Panc1 (cell line): Measurements from ENCODE around the gene PCLO. TPM values are rescaled to one million over a fixed set of nuclear protein-coding genes. Genes with fewer than 3 reads are reported as not detected.

ENCODE experiments used
- ATAC-seq: fragments of 200-7000 bp; cut with Tn5 transposase; 2 replicates; pipeline ENCODE4 v1.9.1; 2020; ENCODE audit warnings: mild to moderate bottlenecking, moderate library complexity
- BruUV-seq: library from RNA; stranded (reverse); fragments of 400-500 nt; replicated peaks from 2 replicates; lab custom pipeline; 2021; lab: Mats Ljungman, UMichigan
- CTCF ChIA-PET: fragments of 300-600 bp; sonication (Branson Sonifier 250); formaldehyde crosslinking; loops from one replicate; lab custom pipeline; 2022; ENCODE audit warnings: antibody characterized with exemption; lab: Charles Lee
- POLR2A ChIA-PET: fragments of 300-600 bp; sonication (Branson Sonifier 250); formaldehyde crosslinking; loops from one replicate; lab custom pipeline; 2022; ENCODE audit warnings: antibody characterized with exemption; lab: Charles Lee
- DNase-seq: peaks from one replicate; pipeline ENCODE4 v3.0.0-alpha.2; 2010; ENCODE audit warnings: low read depth, low spot score
- H3K27ac ChIP-seq: 2 replicates; pipeline ENCODE4 v1.5.1; 2011; ENCODE audit warnings: mild to moderate bottlenecking, low read length, inconsistent platforms
- H3K27me3 ChIP-seq: fragments of 200-500 bp; sonication (Bioruptor generic); 2 replicates; pipeline ENCODE4 v1.6.0; 2014; ENCODE audit warnings: low read length, inconsistent platforms; ENCODE audit not compliant: control insufficient read depth, insufficient read depth
- H3K36me3 ChIP-seq: fragments of 200-500 bp; sonication (Bioruptor generic); 2 replicates; pipeline ENCODE4 v1.5.1; 2014; ENCODE audit warnings: inconsistent platforms, mild to moderate bottlenecking, low read length, moderate library complexity; ENCODE audit not compliant: control insufficient read depth, insufficient read depth
- H3K4me1 ChIP-seq: 2 replicates; pipeline ENCODE4 v1.5.1; 2011; ENCODE audit warnings: inconsistent platforms, mild to moderate bottlenecking, low read length, moderate library complexity; ENCODE audit not compliant: control insufficient read depth, insufficient read depth
- H3K4me3 ChIP-seq, 2 experiments: 2 replicates each; pipeline ENCODE4 v1.5.1; 2011 to 2012; ENCODE audit warnings: low read depth in 2 of 2, low read length in 2 of 2, mild to moderate bottlenecking in 2 of 2, inconsistent platforms in 1 of 2, moderate library complexity in 1 of 2
- H3K9me3 ChIP-seq: fragments of 200-500 bp; sonication (Bioruptor generic); 2 replicates; pipeline ENCODE4 v1.5.1; 2014; ENCODE audit warnings: low read depth, mild to moderate bottlenecking, inconsistent platforms, low read length, moderate library complexity; ENCODE audit not compliant: control insufficient read depth, insufficient read depth
- POLR2AphosphoS5 ChIP-seq: IDR thresholded peaks from 2 replicates; pipeline ENCODE4 v1.6.1; 2012; ENCODE audit warnings: mild to moderate bottlenecking, low read depth, low read length, moderate library complexity
- SIN3A ChIP-seq: IDR thresholded peaks from 2 replicates; pipeline ENCODE4 v1.6.1; 2012; ENCODE audit warnings: low read depth, mild to moderate bottlenecking, low read length, moderate library complexity, borderline replicate concordance; ENCODE audit not compliant: insufficient read depth
- TCF7L2 ChIP-seq: IDR thresholded peaks from 2 replicates; pipeline ENCODE4 v1.6.1; 2011; ENCODE audit warnings: mild to moderate bottlenecking, low read depth, low read length, inconsistent platforms
- in situ Hi-C: cut with HindIII; loops from 2 replicates; pipeline ENCODE4 v1.10.0; 2016; ENCODE audit warnings: low sequenced_read_pairs, low pct_unique_long_range_greater_than_20kb
- intact Hi-C: fragments of 100-400 bp; cut with micrococcal nuclease; formaldehyde crosslinking; loops from one replicate; pipeline ENCODE4 v1.10.0; 2022; ENCODE audit not compliant: unreplicated experiment
- total RNA-seq: library from RNA; stranded (reverse); gene quantifications from one replicate; pipeline ENCODE4 v1.2.1, GENCODE V29; 2021; ENCODE audit not compliant: unreplicated experiment
- TF ChIP-seq, protein P1 (sequence below): fragments of 450-650 bp; IDR thresholded peaks from 2 replicates; pipeline ENCODE4 v1.5.1; 2017; ENCODE audit warnings: mild to moderate bottlenecking
- TF ChIP-seq, protein P2 (sequence below), 2 experiments: IDR thresholded peaks; 2 replicates each; pipeline ENCODE4 v1.6.1; 2011 to 2012; ENCODE audit warnings: low read depth in 2 of 2, control low read depth in 1 of 2, low read length in 1 of 2, mild to moderate bottlenecking in 1 of 2, moderate library complexity in 1 of 2; ENCODE audit not compliant: insufficient read depth in 1 of 2

The PCLO gene
- total RNA-seq, 1 experiment from 2014 or later: 1.1 TPM

- H3K4me3 ChIP-seq: no peak overlapping the region
- no peak overlapping the region for H3K27ac ChIP-seq
- BruUV-seq: no TSS peak
- TF ChIP-seq, protein P1, sequence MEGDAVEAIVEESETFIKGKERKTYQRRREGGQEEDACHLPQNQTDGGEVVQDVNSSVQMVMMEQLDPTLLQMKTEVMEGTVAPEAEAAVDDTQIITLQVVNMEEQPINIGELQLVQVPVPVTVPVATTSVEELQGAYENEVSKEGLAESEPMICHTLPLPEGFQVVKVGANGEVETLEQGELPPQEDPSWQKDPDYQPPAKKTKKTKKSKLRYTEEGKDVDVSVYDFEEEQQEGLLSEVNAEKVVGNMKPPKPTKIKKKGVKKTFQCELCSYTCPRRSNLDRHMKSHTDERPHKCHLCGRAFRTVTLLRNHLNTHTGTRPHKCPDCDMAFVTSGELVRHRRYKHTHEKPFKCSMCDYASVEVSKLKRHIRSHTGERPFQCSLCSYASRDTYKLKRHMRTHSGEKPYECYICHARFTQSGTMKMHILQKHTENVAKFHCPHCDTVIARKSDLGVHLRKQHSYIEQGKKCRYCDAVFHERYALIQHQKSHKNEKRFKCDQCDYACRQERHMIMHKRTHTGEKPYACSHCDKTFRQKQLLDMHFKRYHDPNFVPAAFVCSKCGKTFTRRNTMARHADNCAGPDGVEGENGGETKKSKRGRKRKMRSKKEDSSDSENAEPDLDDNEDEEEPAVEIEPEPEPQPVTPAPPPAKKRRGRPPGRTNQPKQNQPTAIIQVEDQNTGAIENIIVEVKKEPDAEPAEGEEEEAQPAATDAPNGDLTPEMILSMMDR: no peak
- TF ChIP-seq SIN3A: no peak
- TF ChIP-seq TCF7L2: no peak
- CTCF ChIA-PET: no interaction called here
- DNase-seq: no peak
- H3K4me1 ChIP-seq: no peaks in the 10 kb centered on the region
- H3K27me3 ChIP-seq: no peaks in the 10 kb centered on the region
- no peaks in the 10 kb centered on the region for H3K36me3 ChIP-seq
- in situ Hi-C loops (no loop called here), intact Hi-C loops (no loop called here)
- ATAC-seq: no peak
- POLR2A ChIA-PET: no interaction called here
- no peaks in the 10 kb centered on the region for H3K9me3 ChIP-seq
Observed at GRCh38 chr7:82838314-82838713, 324.4 kb downstream of the PCLO start.

DNA sequence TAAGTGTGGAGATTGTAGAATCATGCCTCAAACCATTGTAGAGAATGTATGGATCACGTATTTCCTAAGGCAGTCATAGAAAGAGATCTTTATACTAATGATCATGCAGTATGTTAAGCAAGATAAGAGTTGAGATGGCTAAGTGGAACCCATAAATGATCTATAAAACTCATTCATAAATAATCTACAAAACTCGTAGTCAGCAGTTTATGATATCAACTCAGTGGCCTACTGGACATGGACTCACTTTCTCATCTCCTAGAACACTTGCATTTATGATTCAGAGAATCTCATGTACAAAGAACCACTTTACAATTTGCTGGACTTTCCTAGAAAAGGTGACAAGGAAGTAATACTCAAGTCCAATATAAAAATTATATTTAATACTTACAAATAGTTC, 339.6 kb downstream of the PCLO start:
- in situ Hi-C loops: no loop called here
- no TSS peak for BruUV-seq

More for the DNA sequence above, 339.6 kb downstream of the PCLO start:
- ChIA-PET POLR2A (no interaction called here), CTCF (no interaction called here)
- Histone ChIP-seq H3K4me3 (no peak overlapping the region), H3K4me1 (no peaks in the 10 kb centered on the region), H3K27ac (no peak overlapping the region), H3K27me3 (no peaks in the 10 kb centered on the region), H3K9me3 (no peaks in the 10 kb centered on the region), H3K36me3 (no peaks in the 10 kb centered on the region)
- ATAC-seq: no peak
- intact Hi-C loops: no loop called here
- no peak for DNase-seq
- no peak for TF ChIP-seq TCF7L2
- no peak for TF ChIP-seq POLR2AphosphoS5
- TF ChIP-seq, protein P1: no peak
- TF ChIP-seq, protein P2, sequence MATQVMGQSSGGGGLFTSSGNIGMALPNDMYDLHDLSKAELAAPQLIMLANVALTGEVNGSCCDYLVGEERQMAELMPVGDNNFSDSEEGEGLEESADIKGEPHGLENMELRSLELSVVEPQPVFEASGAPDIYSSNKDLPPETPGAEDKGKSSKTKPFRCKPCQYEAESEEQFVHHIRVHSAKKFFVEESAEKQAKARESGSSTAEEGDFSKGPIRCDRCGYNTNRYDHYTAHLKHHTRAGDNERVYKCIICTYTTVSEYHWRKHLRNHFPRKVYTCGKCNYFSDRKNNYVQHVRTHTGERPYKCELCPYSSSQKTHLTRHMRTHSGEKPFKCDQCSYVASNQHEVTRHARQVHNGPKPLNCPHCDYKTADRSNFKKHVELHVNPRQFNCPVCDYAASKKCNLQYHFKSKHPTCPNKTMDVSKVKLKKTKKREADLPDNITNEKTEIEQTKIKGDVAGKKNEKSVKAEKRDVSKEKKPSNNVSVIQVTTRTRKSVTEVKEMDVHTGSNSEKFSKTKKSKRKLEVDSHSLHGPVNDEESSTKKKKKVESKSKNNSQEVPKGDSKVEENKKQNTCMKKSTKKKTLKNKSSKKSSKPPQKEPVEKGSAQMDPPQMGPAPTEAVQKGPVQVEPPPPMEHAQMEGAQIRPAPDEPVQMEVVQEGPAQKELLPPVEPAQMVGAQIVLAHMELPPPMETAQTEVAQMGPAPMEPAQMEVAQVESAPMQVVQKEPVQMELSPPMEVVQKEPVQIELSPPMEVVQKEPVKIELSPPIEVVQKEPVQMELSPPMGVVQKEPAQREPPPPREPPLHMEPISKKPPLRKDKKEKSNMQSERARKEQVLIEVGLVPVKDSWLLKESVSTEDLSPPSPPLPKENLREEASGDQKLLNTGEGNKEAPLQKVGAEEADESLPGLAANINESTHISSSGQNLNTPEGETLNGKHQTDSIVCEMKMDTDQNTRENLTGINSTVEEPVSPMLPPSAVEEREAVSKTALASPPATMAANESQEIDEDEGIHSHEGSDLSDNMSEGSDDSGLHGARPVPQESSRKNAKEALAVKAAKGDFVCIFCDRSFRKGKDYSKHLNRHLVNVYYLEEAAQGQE (IDR thresholded peaks at IDR 0.05; ENCODE audit: insufficient read depth in 1 of 2, low read depth in 2 of 2, low read length in 1 of 2): no peak
- TF ChIP-seq SIN3A: no peak
